Endothelial cell of umbilical vein (primary cell): ENCODE results near the gene OR2L8. TPM values are rescaled to one million over a fixed set of nuclear protein-coding genes. Genes with fewer than 3 reads are reported as not detected.

Experiments used
- BruUV-seq: library from RNA; stranded (reverse); fragments of 400-500 nt; replicated peaks from 2 replicates; lab custom pipeline; 2021; lab: Mats Ljungman, UMichigan
- CTCF ChIA-PET: fragments of 300-600, 350-600 bp; sonication (Branson Sonifier 250); formaldehyde crosslinking; loops from one replicate; lab custom pipeline; 2021; ENCODE audit warnings: antibody characterized with exemption, inconsistent platforms; lab: Charles Lee
- POLR2A ChIA-PET: fragments of 300-600, 350-600 bp; sonication (Branson Sonifier 250); formaldehyde crosslinking; loops from one replicate; lab custom pipeline; 2021; ENCODE audit warnings: antibody characterized with exemption, inconsistent platforms; lab: Charles Lee
- DNase-seq: peaks from one replicate; pipeline ENCODE4 v3.0.0-alpha.2; 2011; ENCODE audit warnings: low read depth, low spot score
- FAIRE-seq: peaks from 2 replicates; lab custom pipeline; 2011; peaks lifted over from hg19 to GRCh38; lab: Jason Lieb, UNC
- H2AFZ ChIP-seq: 2 replicates; pipeline ENCODE4 v1.6.0; 2012; ENCODE audit warnings: low read depth, low read length, control low read depth, inconsistent platforms
- H3K27ac ChIP-seq: 2 replicates; pipeline ENCODE4 v1.5.1; 2011; ENCODE audit warnings: low read depth, mild to moderate bottlenecking, control low read depth, low read length, moderate library complexity; ENCODE audit not compliant: insufficient read depth
- H3K27me3 ChIP-seq, 2 experiments: 2 replicates each; pipeline versions ENCODE4 v1.6.0 to v1.6.1; 2011; ENCODE audit warnings: low read length in 2 of 2, mixed read lengths in 1 of 2; ENCODE audit not compliant: control insufficient read depth in 2 of 2, insufficient read depth in 2 of 2
- H3K36me3 ChIP-seq, 2 experiments: 2 replicates in 1 of 2; 3 replicates in 1 of 2; pipeline ENCODE4 v1.5.1; 2011; ENCODE audit warnings: low read length in 2 of 2, mild to moderate bottlenecking in 1 of 2, moderate library complexity in 1 of 2; ENCODE audit not compliant: control insufficient read depth in 2 of 2, insufficient read depth in 2 of 2; ENCODE audit errors: extremely low read depth in 1 of 2
- H3K4me1 ChIP-seq: 3 replicates; pipeline ENCODE4 v1.5.1; 2011; ENCODE audit warnings: mild to moderate bottlenecking, low read length; ENCODE audit not compliant: control insufficient read depth, insufficient read depth; ENCODE audit errors: extremely low read depth
- H3K4me2 ChIP-seq: 2 replicates; pipeline ENCODE4 v1.6.1; 2011; ENCODE audit warnings: low read length, control low read depth, mixed read lengths; ENCODE audit not compliant: insufficient read depth
- H3K4me3 ChIP-seq, 3 experiments: fragments of 200-600 bp in 1 of 3; sonication (generic), shearing (Covaris generic) in 1 of 3; replicated peaks in 1 of 3; 2 replicates each; pipeline ENCODE4 v1.5.1; 2011 to 2016; ENCODE audit warnings: control low read depth in 3 of 3, low read length in 3 of 3, mild to moderate bottlenecking in 2 of 3, inconsistent platforms in 1 of 3, low read depth in 1 of 3, moderate library complexity in 1 of 3; ENCODE audit not compliant: insufficient read depth in 1 of 3
- H3K79me2 ChIP-seq: 2 replicates; pipeline ENCODE4 v1.6.0; 2012; ENCODE audit warnings: low read length, inconsistent platforms; ENCODE audit not compliant: control insufficient read depth, insufficient read depth
- H3K9ac ChIP-seq: replicated peaks from 2 replicates; pipeline ENCODE3; 2011; ENCODE audit warnings: low read length, control low read depth; ENCODE audit not compliant: insufficient read depth; ENCODE audit errors: extremely low read depth
- H3K9me1 ChIP-seq: replicated peaks from 3 replicates; pipeline ENCODE4 v1.6.0; 2011; ENCODE audit warnings: mild to moderate bottlenecking, low read length; ENCODE audit not compliant: control insufficient read depth, insufficient read depth; ENCODE audit errors: extremely low read depth
- H3K9me3 ChIP-seq: replicated peaks from 2 replicates; pipeline ENCODE4 v1.5.1; 2012; ENCODE audit warnings: low read length, inconsistent platforms; ENCODE audit not compliant: control insufficient read depth, insufficient read depth
- H4K20me1 ChIP-seq: replicated peaks from 2 replicates; pipeline ENCODE3; 2011; ENCODE audit warnings: mild to moderate bottlenecking, low read length; ENCODE audit not compliant: control insufficient read depth, insufficient read depth; ENCODE audit errors: extremely low read depth
- EZH2 ChIP-seq: IDR thresholded peaks from 2 replicates; pipeline ENCODE4 v1.6.1; 2012; ENCODE audit warnings: borderline replicate concordance, low read depth, mild to moderate bottlenecking, moderate library complexity, low read length, inconsistent platforms; ENCODE audit not compliant: severe bottlenecking
- FOS ChIP-seq: IDR thresholded peaks from 2 replicates; pipeline ENCODE4 v1.6.1; 2011; ENCODE audit warnings: mild to moderate bottlenecking, low read length, moderate library complexity, borderline replicate concordance; ENCODE audit not compliant: insufficient read depth
- GATA2 ChIP-seq: IDR thresholded peaks from 2 replicates; pipeline ENCODE4 v1.7.0; 2011; ENCODE audit warnings: low read depth, mild to moderate bottlenecking, moderate library complexity, mixed read lengths, low read length; ENCODE audit not compliant: insufficient read length, insufficient read depth
- JUN ChIP-seq: IDR thresholded peaks from 2 replicates; pipeline ENCODE4 v1.6.1; 2011; ENCODE audit warnings: borderline replicate concordance, low read depth; ENCODE audit not compliant: insufficient read length, insufficient read depth
- POLR2A ChIP-seq: IDR thresholded peaks from 2 replicates; pipeline ENCODE4 v1.6.1; 2012; ENCODE audit warnings: low read depth, mild to moderate bottlenecking, control low read depth, low read length
- POLR2AphosphoS5 ChIP-seq: IDR thresholded peaks from 2 replicates; pipeline ENCODE4 v1.6.1; 2012; ENCODE audit warnings: low read depth, mild to moderate bottlenecking, control low read depth, low read length, moderate library complexity; ENCODE audit not compliant: insufficient read depth
- dilution Hi-C: fragments of 300-500 bp; cut with MboI; formaldehyde crosslinking; loops from one replicate; pipeline ENCODE4 v1.15.0; 2019; ENCODE audit warnings: low sequenced_read_pairs; ENCODE audit not compliant: extremely low pct_ligation_motif_present
- intact Hi-C: fragments of 100-400 bp; cut with micrococcal nuclease; formaldehyde crosslinking; loops from one replicate; pipeline ENCODE4 v1.10.0; 2022
- polyA plus RNA-seq, 4 experiments: library from polyadenylated mRNA; depleted of rRNA in 3 of 4; stranded (reverse) in 3 of 4; unstranded in 1 of 4; fragments of >200 nt; gene quantifications; 2 replicates each; pipeline versions ENCODE4 v1.2.1 to v1.2.3, GENCODE V29; 2011 to 2012; ENCODE audit warnings: missing spikeins in 1 of 4
- total RNA-seq: library from RNA; stranded (reverse); gene quantifications from 2 replicates; pipeline ENCODE4 v1.2.3, GENCODE V29; 2021
- TF ChIP-seq, protein P1 (sequence below): IDR thresholded peaks from 2 replicates; pipeline ENCODE4 v1.6.1; 2011; ENCODE audit not compliant: insufficient read depth, insufficient read length
- TF ChIP-seq, protein P2 (sequence below), 2 donors: IDR thresholded peaks; 1 replicate in 1 of 2; 2 replicates in 1 of 2; pipeline ENCODE4 v1.5.1; 2011; ENCODE audit warnings: low read length in 2 of 2, mild to moderate bottlenecking in 2 of 2, moderate library complexity in 2 of 2, control low read depth in 1 of 2, inconsistent platforms in 1 of 2, low read depth in 1 of 2; ENCODE audit not compliant: insufficient read depth in 1 of 2; ENCODE audit errors: extremely low read depth in 1 of 2

The OR2L8 gene
- total and polyA plus RNA-seq, 2 donors (not counting 3 experiments of a cell fraction or from before 2014, with no cell fraction given): not detected

DNA sequence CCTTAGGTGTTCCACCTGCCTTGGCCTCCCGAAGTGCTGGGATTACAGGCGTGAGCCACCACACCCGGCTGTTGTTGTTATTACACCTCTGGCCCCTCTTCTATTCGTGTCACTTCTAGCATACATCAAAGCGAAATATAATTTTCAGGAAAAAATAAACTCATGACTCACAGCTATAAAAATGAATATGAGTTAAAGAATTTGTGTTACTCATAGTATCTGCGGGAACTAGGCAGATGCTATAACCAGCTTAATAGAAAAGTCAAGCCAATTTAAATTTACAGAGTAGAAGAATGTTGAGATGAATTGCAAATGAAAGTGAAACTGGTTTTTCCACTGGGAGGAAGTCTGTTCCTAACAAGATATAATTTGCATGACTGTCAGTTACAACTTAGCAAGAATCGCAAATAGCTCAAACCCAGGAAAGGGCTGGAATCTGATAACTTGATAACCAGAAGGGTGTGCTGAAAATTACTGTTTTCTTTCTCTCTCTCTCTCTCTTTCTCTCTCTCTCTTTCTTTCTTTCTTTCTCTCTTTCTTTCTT, 42.1 kb upstream of the OR2L8 start:
- Histone ChIP-seq H3K4me2 (no peak overlapping the region), H3K27me3 (no peaks in the 10 kb centered on the region), H3K36me3 (no peaks in the 10 kb centered on the region), H3K4me3 (no peak overlapping the region), H4K20me1 (no peaks in the 10 kb centered on the region), H3K9me3 (peaks cover 4% of the 10 kb centered on the region), H3K27ac (no peak overlapping the region), H3K9me1 (no peaks in the 10 kb centered on the region), H3K4me1 (no peaks in the 10 kb centered on the region), H3K9ac (no peak overlapping the region), H2AFZ (no peak overlapping the region), H3K79me2 (no peaks in the 10 kb centered on the region)
- BruUV-seq: no TSS peak
- CTCF ChIA-PET: no interaction called here
- dilution Hi-C loops (no loop called here), intact Hi-C loops (no loop called here)
- TF ChIP-seq, protein P1, sequence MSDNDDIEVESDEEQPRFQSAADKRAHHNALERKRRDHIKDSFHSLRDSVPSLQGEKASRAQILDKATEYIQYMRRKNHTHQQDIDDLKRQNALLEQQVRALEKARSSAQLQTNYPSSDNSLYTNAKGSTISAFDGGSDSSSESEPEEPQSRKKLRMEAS: no peak
- TF ChIP-seq JUN (no peak), FOS (no peak), EZH2 (no peak), POLR2AphosphoS5 (no peak), POLR2A (no peak), GATA2 (no peak)
- TF ChIP-seq, protein P2, sequence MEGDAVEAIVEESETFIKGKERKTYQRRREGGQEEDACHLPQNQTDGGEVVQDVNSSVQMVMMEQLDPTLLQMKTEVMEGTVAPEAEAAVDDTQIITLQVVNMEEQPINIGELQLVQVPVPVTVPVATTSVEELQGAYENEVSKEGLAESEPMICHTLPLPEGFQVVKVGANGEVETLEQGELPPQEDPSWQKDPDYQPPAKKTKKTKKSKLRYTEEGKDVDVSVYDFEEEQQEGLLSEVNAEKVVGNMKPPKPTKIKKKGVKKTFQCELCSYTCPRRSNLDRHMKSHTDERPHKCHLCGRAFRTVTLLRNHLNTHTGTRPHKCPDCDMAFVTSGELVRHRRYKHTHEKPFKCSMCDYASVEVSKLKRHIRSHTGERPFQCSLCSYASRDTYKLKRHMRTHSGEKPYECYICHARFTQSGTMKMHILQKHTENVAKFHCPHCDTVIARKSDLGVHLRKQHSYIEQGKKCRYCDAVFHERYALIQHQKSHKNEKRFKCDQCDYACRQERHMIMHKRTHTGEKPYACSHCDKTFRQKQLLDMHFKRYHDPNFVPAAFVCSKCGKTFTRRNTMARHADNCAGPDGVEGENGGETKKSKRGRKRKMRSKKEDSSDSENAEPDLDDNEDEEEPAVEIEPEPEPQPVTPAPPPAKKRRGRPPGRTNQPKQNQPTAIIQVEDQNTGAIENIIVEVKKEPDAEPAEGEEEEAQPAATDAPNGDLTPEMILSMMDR (IDR thresholded peaks at IDR 0.05; ENCODE audit: extremely low read depth in 1 of 2, insufficient read depth in 1 of 2, low read depth in 1 of 2, low read length in 2 of 2): no peak
- POLR2A ChIA-PET: interaction anchor here (0.6 kb wide), 1 partner anchor 815 kb away, joined by 9 read pairs; no protein-coding TSS in a partner anchor
- peak; percentile 21 for DNase-seq
- FAIRE-seq: no peak
